PC-9 (cell line): Measurements from ENCODE around the gene IP6K1. TPM values are rescaled to one million over a fixed set of nuclear protein-coding genes. Genes with fewer than 3 reads are reported as not detected.

ENCODE experiments used
- BruUV-seq: library from RNA; stranded (reverse); fragments of 400-500 nt; replicated peaks from 2 replicates; lab custom pipeline; 2021; lab: Mats Ljungman, UMichigan
- CTCF ChIA-PET: fragments of 300-600 bp; sonication (Branson Sonifier 250); formaldehyde crosslinking; loops from one replicate; lab custom pipeline; 2022; ENCODE audit warnings: antibody characterized with exemption; lab: Charles Lee
- POLR2A ChIA-PET: fragments of 300-600 bp; sonication (Branson Sonifier 250); formaldehyde crosslinking; loops from one replicate; lab custom pipeline; 2022; ENCODE audit warnings: antibody characterized with exemption; ENCODE audit not compliant: unreplicated experiment; lab: Charles Lee
- DNase-seq, 2 experiments: peaks; one replicate each; pipeline versions ENCODE4 v3.0.0 to v3.0.0-alpha.2; 2015 to 2022; ENCODE audit warnings: mixed read lengths in 1 of 2
- H2AFZ ChIP-seq: fragments of 200-600 bp; sonication (generic); 2 replicates; pipeline ENCODE4 v1.8.1; 2017; ENCODE audit warnings: antibody characterized with exemption
- H3F3A ChIP-seq: fragments of 200-600 bp; sonication (generic); 2 replicates; pipeline ENCODE4 v1.8.1; 2017; ENCODE audit warnings: antibody characterized with exemption, mild to moderate bottlenecking, low read depth; ENCODE audit not compliant: insufficient read depth
- H3K27ac ChIP-seq: fragments of 200-600 bp; sonication (generic); 2 replicates; pipeline ENCODE4 v1.6.1; 2016; ENCODE audit warnings: mixed run types
- H3K27me3 ChIP-seq: fragments of 200-600 bp; sonication (generic); 2 replicates; pipeline ENCODE4 v1.6.1; 2016; ENCODE audit warnings: low read depth, mixed run types; ENCODE audit not compliant: insufficient read depth
- H3K36me3 ChIP-seq: fragments of 200-600 bp; sonication (generic); 2 replicates; pipeline ENCODE4 v1.6.1; 2016; ENCODE audit warnings: low read depth, mixed run types
- H3K4me1 ChIP-seq: fragments of 200-600 bp; sonication (generic); replicated peaks from 2 replicates; pipeline ENCODE4 v1.6.1; 2016; ENCODE audit warnings: mixed run types; ENCODE audit not compliant: insufficient read depth
- H3K4me2 ChIP-seq: fragments of 200-600 bp; sonication (generic); 2 replicates; pipeline ENCODE4 v1.6.1; 2017; ENCODE audit warnings: mixed run types
- H3K4me3 ChIP-seq: fragments of 200-600 bp; sonication (generic); 2 replicates; pipeline ENCODE4 v1.6.1; 2016; ENCODE audit warnings: mixed run types
- H3K79me2 ChIP-seq: fragments of 200-600 bp; sonication (generic); 2 replicates; pipeline ENCODE4 v1.6.1; 2017; ENCODE audit warnings: low read depth, mixed run types
- H3K9me2 ChIP-seq: fragments of 200-600 bp; sonication (generic); 2 replicates; pipeline ENCODE4 v1.8.1; 2017; ENCODE audit warnings: mild to moderate bottlenecking; ENCODE audit not compliant: insufficient read depth
- H3K9me3 ChIP-seq: fragments of 200-600 bp; sonication (generic); 2 replicates; pipeline ENCODE4 v1.8.1; 2016; ENCODE audit warnings: low read depth; ENCODE audit not compliant: insufficient read depth
- H4K20me1 ChIP-seq: fragments of 200-600 bp; sonication (generic); 2 replicates; pipeline ENCODE4 v1.8.1; 2017; ENCODE audit not compliant: insufficient read depth
- CTCF ChIP-seq: fragments of 200-600 bp; sonication (generic); conservative IDR thresholded peaks from 2 replicates; pipeline ENCODE4 v1.6.1; 2017; ENCODE audit warnings: mixed run types, antibody characterized with exemption, mild to moderate bottlenecking, moderate library complexity
- EZH2 ChIP-seq: fragments of 200-600 bp; sonication (generic); IDR thresholded peaks from 2 replicates; pipeline ENCODE4 v1.8.0; 2017; ENCODE audit warnings: antibody characterized with exemption, low read depth
- intact Hi-C: fragments of 100-400 bp; cut with micrococcal nuclease; formaldehyde crosslinking; loops from one replicate; pipeline ENCODE4 v1.10.0; 2022; ENCODE audit not compliant: unreplicated experiment
- total RNA-seq: library from RNA; stranded (reverse); gene quantifications from 2 replicates; pipeline ENCODE4 v1.2.3, GENCODE V29; 2021

The IP6K1 gene
- total RNA-seq, 1 experiment from 2014 or later: 32.9 TPM

- TF ChIP-seq EZH2: no peak
- TF ChIP-seq CTCF: no peak
Measured at GRCh38 chr3:49747792-49748480, 38.4 kb downstream of the IP6K1 start.

GRCh38 chr3:49745986-49746385 is 40.4 kb downstream of the IP6K1 start:
- Histone ChIP-seq H3K9me3 (no peaks in the 10 kb centered on the region), H3K4me3 (no peak overlapping the region), H4K20me1 (peaks cover 12% of the 10 kb centered on the region), H3K27me3 (no peaks in the 10 kb centered on the region), H3K27ac (no peak overlapping the region), H3F3A (peaks cover 10% of the 10 kb centered on the region), H3K36me3 (peaks cover 5% of the 10 kb centered on the region), H3K79me2 (peaks cover 11% of the 10 kb centered on the region), H3K9me2 (no peaks in the 10 kb centered on the region), H2AFZ (no peak overlapping the region), H3K4me1 (peaks cover 8% of the 10 kb centered on the region), H3K4me2 (no peak overlapping the region)
- BruUV-seq: no TSS peak
- ChIA-PET CTCF (no interaction called here), POLR2A (no interaction called here)
- TF ChIP-seq EZH2 (no peak), CTCF (no peak)
- intact Hi-C loops: no loop called here
- DNase-seq: peak in 1 of 2 experiments; percentile 87

More at GRCh38 chr3:49747792-49748480, 38.4 kb downstream of the IP6K1 start:
- H3K9me2 ChIP-seq: no peaks in the 10 kb centered on the region
- H4K20me1 ChIP-seq: peaks cover 12% of the 10 kb centered on the region
- H3K4me2 ChIP-seq: no peak overlapping the region
- peaks cover 10% of the 10 kb centered on the region for H3F3A ChIP-seq
- no peak overlapping the region for H3K4me3 ChIP-seq
- peaks cover 5% of the 10 kb centered on the region for H3K36me3 ChIP-seq
- no peaks in the 10 kb centered on the region for H3K9me3 ChIP-seq
- no peak overlapping the region for H3K27ac ChIP-seq
- peaks cover 8% of the 10 kb centered on the region for H3K4me1 ChIP-seq
- H3K79me2 ChIP-seq: peaks cover 11% of the 10 kb centered on the region
- intact Hi-C loops: no loop called here
- POLR2A ChIA-PET: interaction anchor here (0.6 kb wide), 1 partner anchor 25 kb away, joined by 3 read pairs; no protein-coding TSS in a partner anchor
- CTCF ChIA-PET: no interaction called here
- H3K27me3 ChIP-seq: no peaks in the 10 kb centered on the region
- no peak for DNase-seq
- no TSS peak for BruUV-seq
- H2AFZ ChIP-seq: no peak overlapping the region

- no peaks in the 10 kb centered on the region for H3K27me3 ChIP-seq
- no TSS peak for BruUV-seq
- no peak overlapping the region for H3K4me2 ChIP-seq
- intact Hi-C loops: no loop called here
- DNase-seq: no peak
- no peaks in the 10 kb centered on the region for H3K9me3 ChIP-seq
- H3K27ac ChIP-seq: no peak overlapping the region
- H3K4me1 ChIP-seq: no peaks in the 10 kb centered on the region
- no peaks in the 10 kb centered on the region; the same call in 1 of the 2 replicates for H3F3A ChIP-seq
- no peak overlapping the region for H2AFZ ChIP-seq
- peaks cover 7% of the 10 kb centered on the region for H4K20me1 ChIP-seq
- H3K36me3 ChIP-seq: peaks cover 8% of the 10 kb centered on the region
- TF ChIP-seq EZH2: no peak
- TF ChIP-seq CTCF: no peak
- POLR2A ChIA-PET: no interaction called here
- CTCF ChIA-PET: no interaction called here
- H3K4me3 ChIP-seq: no peak overlapping the region
- peaks cover 11% of the 10 kb centered on the region for H3K79me2 ChIP-seq
- H3K9me2 ChIP-seq: no peaks in the 10 kb centered on the region
Measured at GRCh38 chr3:49740427-49740826, 45.9 kb downstream of the IP6K1 start.
